ENCODE results near the gene GET3.
A peak's percentile ranks its signal among the peaks of the same experiment; 100 is the strongest.

GET3 gene

DNA sequence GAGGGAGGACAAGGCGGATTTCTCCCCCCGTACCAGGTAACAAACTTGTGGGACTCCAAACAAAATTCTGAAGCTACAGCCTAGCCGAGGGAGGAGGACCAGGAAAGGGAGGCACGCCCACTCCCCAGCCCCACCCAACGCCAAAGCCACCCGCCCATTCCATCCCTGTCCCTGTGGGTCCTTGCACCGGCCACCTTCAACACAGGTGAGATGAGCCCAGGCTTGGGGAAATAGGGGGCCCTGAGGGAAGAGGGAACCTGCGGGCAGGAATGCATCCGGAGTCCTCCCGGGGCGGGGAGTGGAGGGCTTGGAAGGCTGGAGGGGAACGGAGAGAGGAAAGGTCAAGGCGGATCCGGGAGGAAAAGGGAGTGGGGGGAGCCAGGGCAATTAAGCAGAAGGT is 14.3 kb downstream of the GET3 start, which contains the start of gene BEST2:
Gene BEST2 (plus strand): TSS at position 157 of the 400 bp plus-strand sequence. CDS start 802 bp downstream, outside the sequence.
- peaks cover 77% of the 10 kb centered on the region for H3K27me3 Mint-ChIP-seq (ENCODE audit: low read depth, poor library complexity)
- no peak within 1 kb of the TSS for H3K4me3 Mint-ChIP-seq
- no peak for DNase-seq
- TF ChIP-seq, protein P1, sequence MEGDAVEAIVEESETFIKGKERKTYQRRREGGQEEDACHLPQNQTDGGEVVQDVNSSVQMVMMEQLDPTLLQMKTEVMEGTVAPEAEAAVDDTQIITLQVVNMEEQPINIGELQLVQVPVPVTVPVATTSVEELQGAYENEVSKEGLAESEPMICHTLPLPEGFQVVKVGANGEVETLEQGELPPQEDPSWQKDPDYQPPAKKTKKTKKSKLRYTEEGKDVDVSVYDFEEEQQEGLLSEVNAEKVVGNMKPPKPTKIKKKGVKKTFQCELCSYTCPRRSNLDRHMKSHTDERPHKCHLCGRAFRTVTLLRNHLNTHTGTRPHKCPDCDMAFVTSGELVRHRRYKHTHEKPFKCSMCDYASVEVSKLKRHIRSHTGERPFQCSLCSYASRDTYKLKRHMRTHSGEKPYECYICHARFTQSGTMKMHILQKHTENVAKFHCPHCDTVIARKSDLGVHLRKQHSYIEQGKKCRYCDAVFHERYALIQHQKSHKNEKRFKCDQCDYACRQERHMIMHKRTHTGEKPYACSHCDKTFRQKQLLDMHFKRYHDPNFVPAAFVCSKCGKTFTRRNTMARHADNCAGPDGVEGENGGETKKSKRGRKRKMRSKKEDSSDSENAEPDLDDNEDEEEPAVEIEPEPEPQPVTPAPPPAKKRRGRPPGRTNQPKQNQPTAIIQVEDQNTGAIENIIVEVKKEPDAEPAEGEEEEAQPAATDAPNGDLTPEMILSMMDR (IDR thresholded peaks at IDR 0.05) = no peak
- peaks cover 5% of the 10 kb centered on the region for H3K4me1 Mint-ChIP-seq
- no peak within 1 kb of the TSS for H3K27ac Mint-ChIP-seq
- H3K36me3 Mint-ChIP-seq (ENCODE audit: low read depth) = peaks cover 19% of the 10 kb centered on the region
- H3K9me3 Mint-ChIP-seq = peaks cover 13% of the 10 kb centered on the region

DNA sequence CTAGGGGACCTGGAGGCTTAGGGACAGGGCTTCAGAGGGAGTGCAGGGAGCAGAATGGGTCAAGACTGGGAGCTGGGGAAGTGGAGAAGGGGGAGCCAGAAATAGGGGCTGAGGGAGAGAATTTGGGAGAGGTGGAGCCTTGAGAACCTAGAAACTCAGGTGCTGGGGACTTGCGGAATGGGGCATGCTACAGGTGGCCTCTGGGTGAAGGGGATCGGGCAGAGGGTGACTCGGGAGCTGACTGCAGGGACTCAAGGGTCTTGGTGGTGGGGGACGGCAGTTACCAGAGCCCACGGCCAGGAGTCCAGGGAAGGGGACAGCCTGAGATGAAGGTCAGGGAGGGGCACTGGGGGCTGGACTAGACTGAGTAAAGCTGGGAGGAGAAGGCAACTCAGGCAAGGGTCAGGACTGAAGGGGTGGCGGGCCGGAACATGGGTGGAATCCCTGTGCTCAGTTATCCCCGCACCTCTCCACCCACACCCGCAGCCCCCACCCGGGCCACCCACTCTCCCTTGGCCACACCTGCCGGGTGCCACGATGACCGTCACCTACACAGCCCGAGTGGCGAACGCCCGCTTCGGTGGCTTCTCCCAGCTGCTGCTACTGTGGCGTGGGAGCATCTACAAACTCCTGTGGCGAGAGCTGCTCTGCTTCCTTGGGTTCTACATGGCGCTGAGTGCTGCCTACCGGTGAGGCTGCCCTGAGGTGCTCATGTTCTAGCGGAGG is 14.9 kb downstream of the GET3 start:
- Mint-ChIP-seq H3K27ac (no peak overlapping the region), H3K9me3 (peaks cover 11% of the 10 kb centered on the region), H3K4me3 (no peak overlapping the region), H3K4me1 (peaks cover 5% of the 10 kb centered on the region), H3K36me3 (ENCODE audit: low read depth) (peaks cover 13% of the 10 kb centered on the region), H3K27me3 (ENCODE audit: low read depth, poor library complexity) (peaks cover 77% of the 10 kb centered on the region)
- no peak for DNase-seq
- TF ChIP-seq, protein P1 (IDR thresholded peaks at IDR 0.05) = no peak

DNA sequence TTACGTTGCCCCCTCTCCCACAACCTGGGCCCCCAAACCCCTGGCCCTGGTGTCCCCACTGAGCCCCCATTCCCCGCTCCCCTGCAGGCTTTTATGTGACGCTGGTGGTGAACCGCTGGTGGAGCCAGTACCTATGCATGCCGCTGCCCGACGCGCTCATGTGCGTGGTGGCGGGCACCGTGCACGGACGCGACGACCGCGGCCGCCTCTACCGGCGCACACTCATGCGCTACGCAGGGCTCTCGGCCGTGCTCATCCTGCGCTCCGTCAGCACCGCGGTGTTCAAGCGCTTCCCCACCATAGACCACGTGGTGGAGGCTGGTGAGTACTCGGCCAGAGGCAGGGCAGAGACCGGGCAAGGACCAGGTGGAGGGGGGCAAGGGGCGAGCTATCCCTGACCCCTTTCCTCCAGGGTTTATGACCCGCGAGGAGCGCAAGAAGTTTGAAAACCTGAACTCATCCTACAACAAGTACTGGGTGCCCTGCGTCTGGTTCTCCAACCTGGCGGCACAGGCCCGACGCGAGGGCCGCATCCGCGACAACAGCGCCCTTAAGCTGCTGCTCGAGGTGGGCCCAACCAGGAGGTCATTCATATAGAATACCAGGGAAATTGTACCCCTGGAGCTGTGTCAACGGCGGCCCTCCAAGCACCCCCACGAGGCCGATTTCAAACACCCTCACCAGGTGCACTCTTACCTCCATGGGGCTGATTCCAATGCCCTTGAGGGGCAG is 17.3 kb downstream of the GET3 start:
- Mint-ChIP-seq H3K27ac (no peak overlapping the region), H3K36me3 (ENCODE audit: low read depth) (no peaks in the 10 kb centered on the region), H3K4me3 (no peak overlapping the region), H3K9me3 (no peaks in the 10 kb centered on the region), H3K4me1 (peaks cover 8% of the 10 kb centered on the region), H3K27me3 (ENCODE audit: low read depth, poor library complexity) (peaks cover 69% of the 10 kb centered on the region)
- DNase-seq = no peak
- TF ChIP-seq, protein P1 (IDR thresholded peaks at IDR 0.05) = no peak

DNA sequence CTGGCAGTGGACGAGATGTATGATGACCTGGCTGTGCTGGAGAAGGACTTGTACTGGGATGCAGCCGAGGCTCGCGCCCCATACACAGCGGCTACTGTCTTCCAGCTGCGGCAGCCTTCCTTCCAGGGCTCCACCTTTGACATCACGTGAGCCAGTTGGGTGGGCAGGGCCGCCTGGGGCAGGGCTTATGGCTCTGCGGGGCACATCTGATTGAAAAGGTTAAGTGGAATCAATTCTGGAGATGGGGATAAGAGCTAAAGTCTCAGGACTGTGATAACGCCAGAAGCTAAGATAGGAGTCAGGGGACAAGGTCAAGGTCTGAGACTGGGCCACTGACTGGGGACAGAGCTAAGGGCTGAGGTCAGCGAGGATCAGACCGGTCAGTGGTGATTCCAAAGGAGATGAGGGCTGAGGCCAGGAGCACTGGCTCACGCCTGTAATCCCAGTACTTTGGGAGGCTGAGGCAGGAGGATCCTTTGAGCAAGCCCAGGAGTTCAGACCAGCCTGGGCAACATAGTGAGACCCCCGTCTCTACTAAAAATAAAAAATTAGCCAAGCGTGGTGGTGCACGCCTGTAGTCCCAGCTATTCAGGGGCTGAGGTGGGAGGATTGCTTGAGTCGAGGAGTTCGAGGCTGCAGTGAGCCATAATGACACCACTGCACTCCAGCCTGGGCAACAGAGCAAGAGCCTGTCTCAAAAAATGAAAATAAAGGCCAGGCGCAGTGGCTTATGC is 19.0 kb downstream of the GET3 start:
- H3K27ac Mint-ChIP-seq = no peak overlapping the region
- DNase-seq = no peak
- peaks cover 52% of the 10 kb centered on the region for H3K27me3 Mint-ChIP-seq (ENCODE audit: low read depth, poor library complexity)
- H3K4me1 Mint-ChIP-seq = peaks cover 5% of the 10 kb centered on the region
- peaks cover 7% of the 10 kb centered on the region for H3K9me3 Mint-ChIP-seq
- peaks cover 5% of the 10 kb centered on the region for H3K36me3 Mint-ChIP-seq (ENCODE audit: low read depth)
- H3K4me3 Mint-ChIP-seq = no peak overlapping the region
- TF ChIP-seq, protein P1 (IDR thresholded peaks at IDR 0.05) = no peak

DNA sequence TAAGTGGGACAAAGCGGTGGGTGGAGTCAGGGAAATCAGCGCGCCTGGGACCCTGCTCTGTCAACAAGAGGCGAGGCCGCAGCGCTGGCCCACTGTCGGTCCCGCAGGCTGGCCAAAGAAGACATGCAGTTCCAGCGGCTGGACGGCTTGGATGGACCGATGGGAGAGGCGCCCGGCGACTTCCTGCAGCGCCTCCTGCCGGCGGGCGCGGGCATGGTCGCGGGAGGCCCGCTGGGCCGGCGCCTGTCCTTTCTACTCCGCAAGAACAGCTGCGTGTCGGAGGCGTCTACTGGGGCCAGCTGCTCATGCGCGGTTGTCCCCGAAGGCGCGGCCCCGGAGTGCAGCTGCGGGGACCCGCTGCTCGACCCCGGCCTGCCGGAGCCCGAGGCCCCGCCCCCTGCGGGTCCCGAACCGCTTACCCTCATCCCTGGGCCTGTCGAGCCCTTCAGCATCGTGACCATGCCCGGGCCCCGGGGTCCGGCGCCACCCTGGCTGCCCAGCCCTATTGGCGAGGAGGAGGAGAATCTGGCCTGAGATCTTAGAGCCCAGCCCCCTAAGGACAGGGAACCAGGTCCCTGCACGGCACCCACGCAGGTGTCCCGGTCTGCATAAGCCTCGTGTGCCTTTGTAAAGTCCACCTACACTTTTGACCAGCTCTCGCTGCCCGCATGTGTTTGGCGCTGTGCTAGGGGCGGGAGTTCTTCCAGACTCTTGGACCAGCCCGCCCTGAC is 20.4 kb downstream of the GET3 start:
- Mint-ChIP-seq H3K4me3 (peak overlapping the region; percentile 71), H3K27me3 (ENCODE audit: low read depth, poor library complexity) (peaks cover 38% of the 10 kb centered on the region), H3K9me3 (peaks cover 14% of the 10 kb centered on the region), H3K36me3 (ENCODE audit: low read depth) (peaks cover 17% of the 10 kb centered on the region), H3K27ac (no peak overlapping the region), H3K4me1 (peaks cover 5% of the 10 kb centered on the region)
- DNase-seq = peak; percentile 87
- TF ChIP-seq, protein P1 (IDR thresholded peaks at IDR 0.05) = peak; percentile 92

Data from nephron progenitor cell (in vitro differentiated cells).